Neural crest cell (in vitro differentiated cells): ENCODE results near the gene GAB4. TPM values are rescaled to one million over a fixed set of nuclear protein-coding genes. Genes with fewer than 3 reads are reported as not detected.
"Not testable (repeated sequence)": the region's sequence is repeated elsewhere in the genome, so short reads cannot be mapped to it uniquely, and the experiment has no call there.

Experiments
- DNase-seq: peaks from one replicate; pipeline ENCODE4 v3.0.0; 2021; ENCODE audit warnings: low read depth, mixed read lengths, low spot score
- H3K27ac Mint-ChIP-seq: one replicate; pipeline ENCODE4 v1.8.0; 2021; ENCODE audit warnings: mild to moderate bottlenecking, mixed read lengths; ENCODE audit not compliant: unreplicated experiment
- H3K27me3 Mint-ChIP-seq: 2 replicates; pipeline ENCODE4 v1.8.0; 2021; ENCODE audit warnings: low read depth, mild to moderate bottlenecking, mixed read lengths
- H3K36me3 Mint-ChIP-seq: 2 replicates; pipeline ENCODE4 v1.8.0; 2021; ENCODE audit warnings: low read depth, mild to moderate bottlenecking, mixed read lengths
- H3K4me1 Mint-ChIP-seq: 2 replicates; pipeline ENCODE4 v1.8.0; 2021; ENCODE audit warnings: mixed read lengths
- H3K4me3 Mint-ChIP-seq: one replicate; pipeline ENCODE4 v1.8.0; 2021; ENCODE audit warnings: mild to moderate bottlenecking, mixed read lengths
- H3K9me3 Mint-ChIP-seq: 2 replicates; pipeline ENCODE4 v1.8.0; 2021; ENCODE audit warnings: mixed read lengths
- total RNA-seq: library from RNA; stranded (reverse); gene quantifications from 2 replicates; pipeline ENCODE4 v1.2.1, GENCODE V29; 2021
- TF ChIP-seq, protein P1 (sequence below): fragments of 200-600 bp; sonication (generic); conservative IDR thresholded peaks from 2 replicates; pipeline ENCODE4 v1.5.0; 2021; ENCODE audit warnings: antibody characterized with exemption, mild to moderate bottlenecking

The GAB4 gene
- total RNA-seq, 1 donor from 2014 or later = not detected

DNA sequence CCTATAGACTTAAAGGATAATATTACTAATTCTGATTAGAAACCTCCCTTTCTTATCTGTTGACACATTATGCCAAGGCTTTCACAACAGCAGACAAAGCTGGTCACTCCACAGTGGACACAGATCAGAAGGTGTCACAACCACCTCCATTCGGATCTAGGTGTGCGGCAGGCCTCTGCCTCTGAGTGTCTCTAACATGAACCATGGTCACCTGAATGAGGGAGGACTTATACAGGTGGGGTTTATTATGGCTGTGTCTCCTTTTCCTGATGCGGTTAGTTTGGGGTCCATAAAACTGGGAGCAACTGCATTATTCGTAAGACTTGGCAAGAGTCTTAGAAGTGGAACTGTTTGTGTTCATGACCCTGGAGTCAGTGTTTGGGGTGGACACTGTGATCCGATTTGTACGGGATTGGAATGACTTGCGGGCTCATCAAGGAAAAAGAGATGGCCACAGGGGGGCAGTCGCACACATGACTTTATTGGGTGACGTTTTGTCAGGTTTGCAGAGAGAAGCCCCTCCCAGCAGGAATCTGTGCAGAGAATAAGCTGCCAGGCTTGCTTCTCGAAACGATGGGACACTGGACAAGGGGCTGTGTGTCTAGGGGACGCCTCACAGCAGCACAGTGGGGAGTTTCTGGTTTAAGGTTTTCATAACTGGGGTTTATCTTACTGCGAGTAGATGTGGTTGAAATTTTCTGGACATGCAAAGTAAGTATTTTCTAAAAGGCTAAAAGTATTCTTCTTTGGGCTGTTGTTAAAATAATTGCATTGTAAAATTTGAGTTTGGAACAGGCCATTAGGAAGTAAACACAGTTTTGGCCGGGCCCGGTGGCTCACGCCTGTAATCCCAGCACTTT, 90.6 kb downstream of the GAB4 start:
- Mint-ChIP-seq H3K4me1 (peaks cover 4% of the 10 kb centered on the region), H3K4me3 (no peak overlapping the region), H3K36me3 (no peaks in the 10 kb centered on the region), H3K27ac (no peak overlapping the region), H3K27me3 (peaks cover 60% of the 10 kb centered on the region), H3K9me3 (no peaks in the 10 kb centered on the region)
- peak; percentile 68 for DNase-seq
- TF ChIP-seq, protein P1, sequence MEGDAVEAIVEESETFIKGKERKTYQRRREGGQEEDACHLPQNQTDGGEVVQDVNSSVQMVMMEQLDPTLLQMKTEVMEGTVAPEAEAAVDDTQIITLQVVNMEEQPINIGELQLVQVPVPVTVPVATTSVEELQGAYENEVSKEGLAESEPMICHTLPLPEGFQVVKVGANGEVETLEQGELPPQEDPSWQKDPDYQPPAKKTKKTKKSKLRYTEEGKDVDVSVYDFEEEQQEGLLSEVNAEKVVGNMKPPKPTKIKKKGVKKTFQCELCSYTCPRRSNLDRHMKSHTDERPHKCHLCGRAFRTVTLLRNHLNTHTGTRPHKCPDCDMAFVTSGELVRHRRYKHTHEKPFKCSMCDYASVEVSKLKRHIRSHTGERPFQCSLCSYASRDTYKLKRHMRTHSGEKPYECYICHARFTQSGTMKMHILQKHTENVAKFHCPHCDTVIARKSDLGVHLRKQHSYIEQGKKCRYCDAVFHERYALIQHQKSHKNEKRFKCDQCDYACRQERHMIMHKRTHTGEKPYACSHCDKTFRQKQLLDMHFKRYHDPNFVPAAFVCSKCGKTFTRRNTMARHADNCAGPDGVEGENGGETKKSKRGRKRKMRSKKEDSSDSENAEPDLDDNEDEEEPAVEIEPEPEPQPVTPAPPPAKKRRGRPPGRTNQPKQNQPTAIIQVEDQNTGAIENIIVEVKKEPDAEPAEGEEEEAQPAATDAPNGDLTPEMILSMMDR = peak; percentile 71

DNA sequence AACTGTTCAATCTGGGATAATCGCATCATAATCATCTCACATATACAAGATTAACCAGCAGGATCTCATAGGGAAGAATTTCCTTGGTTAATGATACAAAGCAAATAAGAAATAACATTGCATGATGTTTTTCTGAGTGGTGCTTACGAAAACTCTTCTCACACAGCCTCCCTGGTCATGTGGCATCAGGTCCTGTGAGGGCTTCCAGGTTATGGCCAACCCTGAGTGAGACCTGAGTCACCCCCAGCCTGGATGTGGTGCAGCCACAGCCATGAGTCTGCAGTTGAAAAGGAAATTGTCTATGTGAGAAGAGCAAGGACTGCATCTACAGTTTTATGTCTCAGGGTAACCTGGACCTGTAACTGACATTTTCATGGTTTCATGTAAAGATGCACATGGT, 92.3 kb downstream of the GAB4 start:
- Mint-ChIP-seq H3K36me3 (no peaks in the 10 kb centered on the region), H3K27me3 (peaks cover 52% of the 10 kb centered on the region), H3K9me3 (no peaks in the 10 kb centered on the region), H3K4me1 (peaks cover 4% of the 10 kb centered on the region), H3K27ac (no peak overlapping the region), H3K4me3 (no peak overlapping the region)
- DNase-seq = no peak
- TF ChIP-seq, protein P1 = no peak

DNA sequence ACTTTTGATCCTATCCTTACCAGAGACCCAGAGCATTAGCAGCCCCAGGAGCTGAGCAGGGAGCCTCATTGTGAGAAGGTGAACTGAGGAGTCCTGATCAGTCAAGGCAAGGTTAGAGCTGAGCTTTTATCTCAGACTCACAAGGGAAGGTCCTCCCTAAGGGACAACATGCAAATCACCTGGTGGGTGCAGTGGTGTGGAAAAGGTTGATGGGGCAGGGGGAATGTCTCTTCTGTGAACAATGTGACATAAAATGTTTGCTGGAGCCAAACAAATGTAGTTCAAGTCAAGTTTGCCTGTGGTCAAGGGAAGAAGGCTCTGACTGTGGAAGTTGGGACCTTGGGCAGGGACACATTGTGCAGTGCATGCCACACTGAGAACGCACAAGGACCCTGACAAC, 93.1 kb downstream of the GAB4 start:
- H3K36me3 Mint-ChIP-seq, H3K4me3 Mint-ChIP-seq, DNase-seq, H3K27ac Mint-ChIP-seq, H3K4me1 Mint-ChIP-seq, H3K9me3 Mint-ChIP-seq: not testable (repeated sequence)
- H3K27me3 Mint-ChIP-seq = peaks cover 48% of the 10 kb centered on the region

DNA sequence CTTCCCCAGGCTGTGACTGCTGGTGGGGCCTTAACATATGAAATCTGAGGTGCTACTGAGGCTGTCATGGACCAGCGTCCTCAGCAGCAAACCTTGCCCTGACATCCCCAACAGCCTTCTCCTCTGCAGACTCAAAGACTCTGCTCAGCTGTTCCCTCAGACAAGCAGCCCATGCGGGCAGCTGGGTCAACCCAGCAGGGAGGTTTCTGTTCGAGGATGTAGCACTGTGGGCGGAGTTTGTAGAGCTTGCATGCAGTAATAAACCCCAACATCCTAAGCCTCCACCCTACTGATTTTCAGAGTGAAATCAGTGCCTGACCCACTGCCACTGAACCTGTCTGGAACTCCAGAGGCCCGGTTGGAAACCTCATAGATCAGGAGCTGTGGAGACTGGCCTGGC, 94.0 kb downstream of the GAB4 start:
- H3K27me3 Mint-ChIP-seq = peaks cover 48% of the 10 kb centered on the region
- no peaks in the 10 kb centered on the region for H3K36me3 Mint-ChIP-seq
- H3K4me1 Mint-ChIP-seq = peaks cover 4% of the 10 kb centered on the region
- no peak for DNase-seq
- no peak overlapping the region for H3K4me3 Mint-ChIP-seq
- TF ChIP-seq, protein P1 = no peak
- H3K9me3 Mint-ChIP-seq = no peaks in the 10 kb centered on the region
- no peak overlapping the region for H3K27ac Mint-ChIP-seq

DNA sequence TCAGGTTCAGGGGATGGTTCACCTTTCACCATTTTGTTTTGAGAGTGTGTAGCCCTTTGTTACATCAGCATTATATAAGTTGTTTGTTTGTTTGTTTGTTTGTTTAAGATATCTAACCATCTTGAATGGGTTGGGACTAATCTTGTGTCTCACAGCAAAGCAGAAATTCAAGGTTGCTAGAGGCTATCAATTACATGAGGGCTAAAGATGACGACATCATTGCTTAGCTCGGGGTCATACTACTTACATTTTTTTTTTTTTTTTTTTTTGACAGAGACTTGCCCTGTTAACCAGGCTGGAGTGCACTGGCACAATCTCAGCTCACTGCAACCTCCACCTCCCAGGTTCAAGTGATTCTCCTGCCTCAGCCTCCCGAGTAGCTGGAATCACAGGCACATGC, 95.7 kb downstream of the GAB4 start:
- Mint-ChIP-seq H3K4me1 (no peaks in the 10 kb centered on the region), H3K9me3 (no peaks in the 10 kb centered on the region), H3K27me3 (peaks cover 50% of the 10 kb centered on the region), H3K4me3 (no peak overlapping the region), H3K27ac (no peak overlapping the region), H3K36me3 (no peaks in the 10 kb centered on the region)
- DNase-seq = no peak
- TF ChIP-seq, protein P1 = no peak

Other genes starting within 250 kb of the GAB4 start
- gene XKR3, start 182.8 kb downstream of the GAB4 start, total RNA-seq = not detected in 2 replicates
- gene IL17RA, start 76.8 kb upstream of the GAB4 start, total RNA-seq = 7.1 and 8.0 TPM in 2 replicates
- 12.2 and 12.6 TPM in 2 replicates for gene TMEM121B, start 113.1 kb upstream of the GAB4 start, total RNA-seq
- gene HDHD5, start 151.1 kb upstream of the GAB4 start, total RNA-seq = 48.2 and 50.8 TPM in 2 replicates
- gene ADA2, start 211.2 kb upstream of the GAB4 start, total RNA-seq = 32.0 and 33.5 TPM in 2 replicates